Activated CD8-positive, alpha-beta T cell treated with anti-CD3 and anti-CD28 coated beads for 36 hours (primary cell): ENCODE measurements around the gene FREY1. TPM values are rescaled to one million over a fixed set of nuclear protein-coding genes. Genes with fewer than 3 reads are reported as not detected.

Experiments used
- ATAC-seq: fragments of 200-7000 bp; cut with Tn5 transposase; one replicate; pipeline ENCODE4 v1.10.0; 2021; ENCODE audit warnings: mild to moderate bottlenecking, moderate library complexity
- CTCF ChIA-PET: fragments of 350-600 bp; sonication (Branson Sonifier 250); formaldehyde crosslinking; loops from one replicate; lab custom pipeline; 2021; ENCODE audit warnings: antibody characterized with exemption; lab: Charles Lee
- POLR2A ChIA-PET: fragments of 350-600 bp; sonication (Branson Sonifier 250); formaldehyde crosslinking; loops from one replicate; lab custom pipeline; 2021; ENCODE audit warnings: antibody characterized with exemption; lab: Charles Lee
- DNase-seq: peaks from one replicate; pipeline ENCODE4 v3.0.0-alpha.2; 2020
- H3K27ac Mint-ChIP-seq: one replicate; pipeline ENCODE4 v1.8.0; 2021; ENCODE audit warnings: mild to moderate bottlenecking, mixed read lengths
- H3K27me3 Mint-ChIP-seq: one replicate; pipeline ENCODE4 v1.8.0; 2021; ENCODE audit warnings: mixed read lengths
- H3K36me3 Mint-ChIP-seq: one replicate; pipeline ENCODE4 v1.8.0; 2021; ENCODE audit warnings: low read depth, mixed read lengths
- H3K4me1 Mint-ChIP-seq: one replicate; pipeline ENCODE4 v1.8.0; 2021; ENCODE audit warnings: low read depth, mixed read lengths
- H3K4me3 Mint-ChIP-seq: one replicate; pipeline ENCODE4 v1.8.0; 2021; ENCODE audit warnings: mild to moderate bottlenecking, moderate library complexity, mixed read lengths
- H3K9me3 Mint-ChIP-seq: one replicate; pipeline ENCODE4 v1.8.0; 2021; ENCODE audit warnings: mixed read lengths
- intact Hi-C: fragments of 100-400 bp; cut with micrococcal nuclease; formaldehyde crosslinking; loops from one replicate; pipeline ENCODE4 v1.10.0; 2022
- total RNA-seq, 2 experiments: library from RNA; stranded (reverse); gene quantifications; one replicate each; pipeline ENCODE4 v1.2.3, GENCODE V29; 2021
- TF ChIP-seq, protein P1 (sequence below): fragments of 200-600 bp; IDR thresholded peaks from one replicate; pipeline ENCODE4 v1.8.0; 2022; ENCODE audit warnings: antibody characterized with exemption, mild to moderate bottlenecking

The FREY1 gene
- total RNA-seq, 2 experiments from 2014 or later = 0.43 to 0.72 TPM

DNA sequence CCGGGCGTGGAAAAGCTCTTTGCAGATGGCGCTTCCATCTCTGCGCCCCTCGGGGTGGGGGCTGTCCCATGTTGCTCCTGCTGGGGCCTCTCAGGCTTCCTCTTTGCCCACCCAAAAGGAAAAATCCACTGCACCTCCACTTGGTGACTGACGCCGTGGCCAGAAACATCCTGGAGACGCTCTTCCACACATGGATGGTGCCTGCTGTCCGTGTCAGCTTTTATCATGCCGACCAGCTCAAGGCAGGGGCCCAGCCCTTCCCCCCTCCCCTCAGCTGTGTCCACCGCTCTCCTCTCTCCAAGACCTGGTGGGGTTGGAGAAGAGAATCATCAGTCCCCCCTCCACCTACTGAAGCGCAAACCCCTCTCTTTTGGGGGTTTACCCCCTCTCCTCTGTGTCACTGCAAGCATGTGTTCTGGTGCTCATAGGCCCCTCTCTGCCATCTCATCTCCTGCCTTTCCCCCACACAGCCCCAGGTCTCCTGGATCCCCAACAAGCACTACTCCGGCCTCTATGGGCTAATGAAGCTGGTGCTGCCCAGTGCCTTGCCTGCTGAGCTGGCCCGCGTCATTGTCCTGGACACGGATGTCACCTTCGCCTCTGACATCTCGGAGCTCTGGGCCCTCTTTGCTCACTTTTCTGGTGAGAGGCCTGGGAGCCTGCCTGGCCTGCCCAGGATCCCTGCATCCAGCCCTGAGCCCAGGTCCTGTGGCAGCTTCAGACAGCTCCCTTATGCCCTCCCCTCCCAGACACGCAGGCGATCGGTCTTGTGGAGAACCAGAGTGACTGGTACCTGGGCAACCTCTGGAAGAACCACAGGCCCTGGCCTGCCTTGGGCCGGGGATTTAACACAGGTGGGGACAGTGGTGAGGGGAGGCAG, 17.2 kb upstream of the FREY1 start:
- Mint-ChIP-seq H3K9me3 (no peaks in the 10 kb centered on the region), H3K36me3 (no peaks in the 10 kb centered on the region), H3K4me3 (peak overlapping the region; percentile 0), H3K27me3 (peaks cover 5% of the 10 kb centered on the region), H3K27ac (no peak overlapping the region), H3K4me1 (peaks cover 16% of the 10 kb centered on the region)
- POLR2A ChIA-PET = no interaction called here
- DNase-seq = no peak
- intact Hi-C loops = no loop called here
- CTCF ChIA-PET = interaction anchor here (1.1 to 1.2 kb wide), 2 partner anchors 51 to 390 kb away, joined by 3 read pairs; no protein-coding TSS in a partner anchor
- ATAC-seq = no peak
- TF ChIP-seq, protein P1, sequence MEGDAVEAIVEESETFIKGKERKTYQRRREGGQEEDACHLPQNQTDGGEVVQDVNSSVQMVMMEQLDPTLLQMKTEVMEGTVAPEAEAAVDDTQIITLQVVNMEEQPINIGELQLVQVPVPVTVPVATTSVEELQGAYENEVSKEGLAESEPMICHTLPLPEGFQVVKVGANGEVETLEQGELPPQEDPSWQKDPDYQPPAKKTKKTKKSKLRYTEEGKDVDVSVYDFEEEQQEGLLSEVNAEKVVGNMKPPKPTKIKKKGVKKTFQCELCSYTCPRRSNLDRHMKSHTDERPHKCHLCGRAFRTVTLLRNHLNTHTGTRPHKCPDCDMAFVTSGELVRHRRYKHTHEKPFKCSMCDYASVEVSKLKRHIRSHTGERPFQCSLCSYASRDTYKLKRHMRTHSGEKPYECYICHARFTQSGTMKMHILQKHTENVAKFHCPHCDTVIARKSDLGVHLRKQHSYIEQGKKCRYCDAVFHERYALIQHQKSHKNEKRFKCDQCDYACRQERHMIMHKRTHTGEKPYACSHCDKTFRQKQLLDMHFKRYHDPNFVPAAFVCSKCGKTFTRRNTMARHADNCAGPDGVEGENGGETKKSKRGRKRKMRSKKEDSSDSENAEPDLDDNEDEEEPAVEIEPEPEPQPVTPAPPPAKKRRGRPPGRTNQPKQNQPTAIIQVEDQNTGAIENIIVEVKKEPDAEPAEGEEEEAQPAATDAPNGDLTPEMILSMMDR = no peak

DNA sequence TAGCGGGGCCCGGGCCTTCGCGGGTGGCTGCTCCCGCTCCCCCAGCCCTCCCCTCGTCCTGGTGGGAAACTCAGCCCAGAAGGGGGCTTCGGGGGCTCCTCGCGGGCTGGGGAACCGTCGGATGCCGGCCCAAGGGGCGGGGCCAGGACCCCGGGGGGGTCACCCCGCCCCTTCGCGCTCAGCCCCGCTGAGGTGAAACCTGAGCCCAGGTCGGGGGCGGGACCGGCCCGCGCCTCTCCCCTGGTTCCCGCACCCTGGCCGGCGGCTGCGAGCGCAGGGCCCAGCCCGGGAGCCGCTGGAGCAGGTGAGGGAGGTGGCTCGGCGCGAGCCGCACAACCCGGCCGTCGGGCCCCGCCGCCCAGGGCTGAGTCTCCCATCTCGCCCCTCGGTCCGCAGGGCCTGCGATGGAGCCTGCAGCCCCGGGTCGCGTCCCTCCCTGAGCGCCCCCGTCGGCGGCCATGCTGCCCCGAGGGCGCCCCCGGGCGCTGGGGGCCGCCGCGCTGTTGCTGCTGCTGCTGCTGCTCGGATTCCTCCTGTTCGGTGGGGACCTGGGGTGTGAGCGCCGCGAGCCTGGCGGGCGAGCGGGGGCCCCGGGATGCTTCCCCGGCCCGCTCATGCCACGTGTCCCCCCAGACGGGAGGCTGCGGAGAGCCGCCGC, 15.5 kb upstream of the FREY1 start, which contains the start of gene LARGE2:
TSS of gene LARGE2 (plus strand) at position 232 of the 658 bp plus-strand sequence. CDS start at position 459, 227 bp downstream.
- ATAC-seq = no peak
- Mint-ChIP-seq H3K27ac (no peak within 1 kb of the TSS), H3K4me1 (peaks cover 16% of the 10 kb centered on the region), H3K36me3 (no peaks in the 10 kb centered on the region), H3K4me3 (peak within 1 kb of the TSS; percentile 60), H3K9me3 (no peaks in the 10 kb centered on the region), H3K27me3 (peaks cover 5% of the 10 kb centered on the region)
- no peak for DNase-seq
- ChIA-PET CTCF (interaction anchor here (0.7 to 1.2 kb wide), 3 partner anchors 10 to 392 kb away, joined by 3 read pairs; no protein-coding TSS in a partner anchor), POLR2A (no interaction called here)
- TF ChIP-seq, protein P1 = no peak
- intact Hi-C loops = no loop called here

DNA sequence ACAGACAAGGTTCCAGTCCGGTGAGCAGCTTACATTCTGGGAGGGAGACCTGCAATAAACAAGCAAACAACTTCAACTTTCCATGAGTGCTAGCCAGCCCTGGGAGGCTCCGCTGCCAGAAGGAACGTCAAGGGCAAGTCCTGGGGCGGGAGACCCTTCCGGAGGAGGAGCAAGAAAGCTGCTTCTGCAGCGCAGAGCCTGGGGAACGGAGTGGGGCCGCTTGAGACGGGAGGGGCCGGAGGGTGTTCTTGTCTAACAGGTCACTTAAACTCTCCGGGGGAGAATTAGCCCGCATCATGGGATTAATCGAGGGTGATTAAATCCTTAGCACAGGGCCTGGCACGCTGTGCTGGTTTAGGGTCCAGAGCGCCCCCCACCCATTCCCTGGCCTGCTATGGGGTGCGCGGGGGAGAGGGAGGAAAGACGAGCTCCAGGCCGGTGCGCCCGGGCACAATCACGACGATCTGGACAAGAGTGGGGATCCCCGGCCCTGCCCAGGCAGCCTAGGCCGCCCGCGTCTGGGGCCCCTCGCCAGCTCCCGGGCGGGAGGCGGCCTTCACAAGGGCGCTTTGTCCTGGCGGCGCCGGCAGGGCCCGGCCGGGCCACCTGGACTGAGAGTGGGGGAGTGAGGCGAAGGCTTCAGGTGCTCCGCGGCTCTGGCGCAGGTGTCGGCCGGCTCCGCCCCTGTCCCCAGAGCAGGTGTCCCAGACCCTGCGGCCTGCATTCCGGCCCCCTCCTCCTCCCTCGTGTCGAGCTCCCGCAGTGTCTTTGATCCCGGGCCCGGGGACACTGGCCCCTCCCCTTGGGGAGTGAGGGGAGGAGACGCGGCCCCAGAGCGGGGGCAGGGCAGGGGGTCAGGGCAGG, 14.7 kb upstream of the FREY1 start:
- POLR2A ChIA-PET = interaction anchor here (0.6 kb wide), 1 partner anchor 1355 kb away, joined by 3 read pairs; no protein-coding TSS in a partner anchor
- ATAC-seq = no peak
- no peak overlapping the region for H3K27ac Mint-ChIP-seq
- TF ChIP-seq, protein P1 = no peak
- no peaks in the 10 kb centered on the region for H3K9me3 Mint-ChIP-seq
- DNase-seq = no peak
- CTCF ChIA-PET = interaction anchor here (0.9 to 1.0 kb wide), 2 partner anchors 11 to 79 kb away, joined by 3 read pairs; no protein-coding TSS in a partner anchor
- no peaks in the 10 kb centered on the region for H3K36me3 Mint-ChIP-seq
- H3K27me3 Mint-ChIP-seq = peaks cover 5% of the 10 kb centered on the region
- intact Hi-C loops = no loop called here
- peak overlapping the region; percentile 43 for H3K4me3 Mint-ChIP-seq
- peaks cover 14% of the 10 kb centered on the region for H3K4me1 Mint-ChIP-seq

DNA sequence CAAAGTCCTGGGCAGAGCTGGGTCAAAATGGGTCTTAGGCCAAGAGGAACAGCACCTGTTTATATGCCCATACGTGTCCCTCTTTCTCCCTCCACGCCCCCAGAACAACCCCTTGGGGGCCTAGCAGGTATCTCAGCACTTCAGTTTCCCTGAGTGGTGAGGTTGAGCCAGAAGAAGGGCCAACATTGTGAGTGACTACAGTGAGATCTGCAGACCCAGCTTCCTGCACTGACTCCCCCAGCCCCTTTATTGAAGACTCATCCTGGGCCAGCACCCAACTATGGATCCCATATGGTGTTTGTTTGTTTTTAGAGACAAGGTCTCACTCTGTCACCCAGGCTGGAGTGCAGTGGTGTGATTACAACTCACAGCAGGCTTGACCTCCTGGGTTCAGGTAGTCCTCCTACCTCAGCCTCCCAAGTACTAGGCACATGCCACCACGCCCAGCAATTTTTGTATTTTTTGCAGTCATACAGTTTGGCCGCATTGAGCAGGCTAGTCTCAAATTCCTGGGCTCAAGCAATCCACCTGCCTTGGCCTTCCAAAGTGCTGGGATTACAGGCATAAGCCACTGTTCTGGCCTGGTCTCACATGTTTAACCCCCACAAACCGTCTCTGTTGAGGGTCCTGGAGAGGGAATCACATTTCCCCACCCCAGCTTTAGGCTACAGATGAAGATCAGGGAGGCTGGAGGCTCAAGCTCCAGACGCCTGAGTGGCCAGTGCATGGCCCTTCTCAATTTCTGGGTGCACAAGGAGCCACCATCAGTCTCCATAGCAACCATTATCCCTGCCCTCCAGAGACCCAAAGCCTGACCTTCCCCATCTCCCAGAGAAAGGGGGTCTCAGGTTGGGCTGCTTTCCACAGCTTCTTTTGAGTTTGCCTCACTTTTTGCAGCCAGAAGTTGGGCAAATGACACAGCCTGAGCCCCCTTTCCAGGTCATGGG, 13.7 kb upstream of the FREY1 start:
- intact Hi-C loops = no loop called here
- Mint-ChIP-seq H3K4me1 (peaks cover 22% of the 10 kb centered on the region), H3K36me3 (peaks cover 7% of the 10 kb centered on the region), H3K4me3 (no peak overlapping the region), H3K27me3 (peaks cover 5% of the 10 kb centered on the region), H3K9me3 (no peaks in the 10 kb centered on the region), H3K27ac (no peak overlapping the region)
- TF ChIP-seq, protein P1 = no peak
- no peak for ATAC-seq
- POLR2A ChIA-PET = interaction anchor here (0.6 kb wide), 1 partner anchor 1354 kb away, joined by 3 read pairs; no protein-coding TSS in a partner anchor
- CTCF ChIA-PET = interaction anchor here (0.9 kb wide), 1 partner anchor 78 kb away, joined by 3 read pairs; no protein-coding TSS in a partner anchor
- no peak for DNase-seq
